ENCODE measurements around the gene GPR37L1.

GPR37L1 gene

DNA sequence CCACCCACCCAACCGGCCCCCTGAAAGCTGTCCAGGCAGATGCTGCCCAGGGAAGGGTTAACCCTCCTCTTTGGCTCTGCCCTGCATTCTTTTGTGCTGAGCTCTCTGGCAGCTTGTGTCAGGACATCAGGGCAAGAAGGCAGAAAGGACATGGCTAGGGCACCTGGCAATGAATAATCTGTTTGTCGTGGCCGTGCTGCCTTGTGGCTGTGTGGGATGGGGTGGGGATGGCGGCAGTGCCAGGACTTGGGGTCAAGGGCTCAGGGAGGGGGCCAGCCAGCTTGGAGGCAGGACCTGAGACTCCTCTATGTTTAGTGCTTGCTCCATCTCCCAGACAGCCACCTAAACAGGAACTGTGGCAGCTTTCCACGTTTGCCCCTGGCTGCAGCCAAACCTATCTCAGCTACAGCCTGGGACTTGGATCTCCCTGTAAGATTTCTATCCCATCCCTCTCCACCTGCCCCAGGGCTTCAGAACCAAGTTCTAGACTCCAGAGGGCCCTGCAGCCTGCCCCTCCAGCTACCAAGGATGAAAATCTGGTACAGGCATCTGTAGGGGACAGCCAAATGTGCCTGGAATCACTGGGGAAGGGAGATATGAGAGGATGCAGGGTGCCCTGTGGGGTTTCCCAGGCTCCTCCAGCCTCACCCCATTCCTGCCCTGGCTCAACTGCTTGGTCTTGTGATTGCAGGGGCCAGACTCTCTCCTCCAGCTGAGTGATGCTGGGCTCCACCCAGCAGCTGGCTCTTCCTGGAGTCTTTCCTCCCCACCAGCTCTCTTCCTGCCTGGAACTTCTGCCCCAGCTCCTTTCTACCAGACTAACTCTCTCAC, 9.6 kb upstream of the GPR37L1 start:
- no peak overlapping the region for H3K27ac ChIP-seq (ENCODE audit: low read depth, low read length)
- no peaks in the 10 kb centered on the region for H3K27me3 ChIP-seq (ENCODE audit: low read length)
- H3K9me2 ChIP-seq (replicated peaks; ENCODE audit: insufficient read depth, low read length) = no peaks in the 10 kb centered on the region
- H3K79me2 ChIP-seq (ENCODE audit: insufficient read depth, low read length) = no peaks in the 10 kb centered on the region
- no peak overlapping the region for H3K9ac ChIP-seq (ENCODE audit: low read length)
- H3K36me3 ChIP-seq (ENCODE audit: low read length) = no peaks in the 10 kb centered on the region
- H3K4me2 ChIP-seq (ENCODE audit: low read depth, low read length, poor library complexity, severe bottlenecking) = no peak overlapping the region
- H3K9me3 ChIP-seq (ENCODE audit: insufficient read depth, low read length) = no peaks in the 10 kb centered on the region
- H3F3A ChIP-seq (ENCODE audit: insufficient read depth) = no peaks in the 10 kb centered on the region
- H2AFZ ChIP-seq (ENCODE audit: low read depth, low read length, severe bottlenecking) = no peak overlapping the region
- TF ChIP-seq EZH2phosphoT487 (conservative IDR thresholded peaks at IDR 0.05; ENCODE audit: low read length) = no peak
- TF ChIP-seq, protein P1, sequence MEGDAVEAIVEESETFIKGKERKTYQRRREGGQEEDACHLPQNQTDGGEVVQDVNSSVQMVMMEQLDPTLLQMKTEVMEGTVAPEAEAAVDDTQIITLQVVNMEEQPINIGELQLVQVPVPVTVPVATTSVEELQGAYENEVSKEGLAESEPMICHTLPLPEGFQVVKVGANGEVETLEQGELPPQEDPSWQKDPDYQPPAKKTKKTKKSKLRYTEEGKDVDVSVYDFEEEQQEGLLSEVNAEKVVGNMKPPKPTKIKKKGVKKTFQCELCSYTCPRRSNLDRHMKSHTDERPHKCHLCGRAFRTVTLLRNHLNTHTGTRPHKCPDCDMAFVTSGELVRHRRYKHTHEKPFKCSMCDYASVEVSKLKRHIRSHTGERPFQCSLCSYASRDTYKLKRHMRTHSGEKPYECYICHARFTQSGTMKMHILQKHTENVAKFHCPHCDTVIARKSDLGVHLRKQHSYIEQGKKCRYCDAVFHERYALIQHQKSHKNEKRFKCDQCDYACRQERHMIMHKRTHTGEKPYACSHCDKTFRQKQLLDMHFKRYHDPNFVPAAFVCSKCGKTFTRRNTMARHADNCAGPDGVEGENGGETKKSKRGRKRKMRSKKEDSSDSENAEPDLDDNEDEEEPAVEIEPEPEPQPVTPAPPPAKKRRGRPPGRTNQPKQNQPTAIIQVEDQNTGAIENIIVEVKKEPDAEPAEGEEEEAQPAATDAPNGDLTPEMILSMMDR (IDR thresholded peaks at IDR 0.05; ENCODE audit: insufficient read depth, low read length, poor library complexity, severe bottlenecking) = no peak
- H4K20me1 ChIP-seq (ENCODE audit: low read depth, low read length) = no peaks in the 10 kb centered on the region
- H3K4me3 ChIP-seq (ENCODE audit: insufficient read depth, low read length, poor library complexity, severe bottlenecking) = no peak overlapping the region

DNA sequence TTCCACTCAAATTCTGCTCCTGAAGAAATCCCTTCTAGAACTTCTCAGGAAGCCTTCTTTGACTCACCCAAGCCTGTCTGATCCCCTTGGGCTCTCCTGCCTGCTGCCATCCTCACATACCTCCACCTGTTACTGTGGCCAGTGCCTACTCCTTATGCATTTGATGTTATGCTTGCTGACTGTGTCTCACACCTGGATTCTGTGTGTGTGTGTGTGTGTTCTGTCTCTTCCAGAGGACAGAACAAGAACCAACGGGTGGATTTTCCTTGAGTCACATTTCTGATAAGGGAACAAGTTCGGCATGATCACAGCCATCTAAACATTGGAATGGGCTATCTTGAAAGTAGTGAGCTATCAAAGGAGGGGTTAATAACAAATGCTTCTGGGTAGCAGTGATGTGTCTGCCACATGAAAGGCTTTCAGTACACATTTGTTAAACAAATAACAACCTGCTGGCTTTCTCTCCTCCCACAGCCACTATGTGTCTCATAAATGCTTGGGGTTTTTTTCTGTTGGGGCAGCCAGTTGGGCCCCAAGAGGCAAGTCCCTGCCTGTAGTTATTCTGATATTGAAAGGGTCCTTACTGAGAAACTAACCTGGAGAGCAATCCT, 8.9 kb upstream of the GPR37L1 start:
- Histone ChIP-seq H2AFZ (ENCODE audit: low read depth, low read length, severe bottlenecking) (no peak overlapping the region), H3K27me3 (ENCODE audit: low read length) (no peaks in the 10 kb centered on the region), H3F3A (ENCODE audit: insufficient read depth) (no peaks in the 10 kb centered on the region)

DNA sequence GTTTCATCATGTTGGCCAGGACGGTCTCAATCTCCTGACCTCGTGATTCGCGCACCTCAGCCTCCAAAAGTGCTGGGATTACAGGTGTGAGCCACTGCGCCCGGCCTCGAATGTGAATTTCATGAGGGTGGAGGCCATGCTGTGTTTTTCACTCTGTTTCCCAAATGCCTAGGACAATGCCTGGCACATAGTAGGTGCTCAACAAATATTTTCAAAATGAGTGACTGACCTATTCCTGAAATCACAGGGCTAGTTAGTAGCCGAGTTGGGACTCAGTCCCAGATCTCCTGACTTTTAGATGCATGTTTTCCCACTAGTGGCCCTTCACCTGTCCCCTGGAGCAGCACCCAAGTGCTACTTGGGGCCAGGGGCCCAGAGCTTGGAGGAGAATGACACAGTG, 6.4 kb upstream of the GPR37L1 start:
- H3K27ac ChIP-seq (ENCODE audit: low read depth, low read length) = no peak overlapping the region
- H3K79me2 ChIP-seq (ENCODE audit: insufficient read depth, low read length) = no peaks in the 10 kb centered on the region
- H2AFZ ChIP-seq (ENCODE audit: low read depth, low read length, severe bottlenecking) = no peak overlapping the region
- H3F3A ChIP-seq (ENCODE audit: insufficient read depth) = no peaks in the 10 kb centered on the region
- no peaks in the 10 kb centered on the region for H3K36me3 ChIP-seq (ENCODE audit: low read length)
- H3K27me3 ChIP-seq (ENCODE audit: low read length) = no peaks in the 10 kb centered on the region
- TF ChIP-seq EZH2phosphoT487 (conservative IDR thresholded peaks at IDR 0.05; ENCODE audit: low read length) = no peak
- TF ChIP-seq, protein P1 (IDR thresholded peaks at IDR 0.05; ENCODE audit: insufficient read depth, low read length, poor library complexity, severe bottlenecking) = no peak
- H3K9me3 ChIP-seq (ENCODE audit: insufficient read depth, low read length) = no peaks in the 10 kb centered on the region
- H3K4me3 ChIP-seq (ENCODE audit: insufficient read depth, low read length, poor library complexity, severe bottlenecking) = no peak overlapping the region
- no peak overlapping the region for H3K9ac ChIP-seq (ENCODE audit: low read length)
- H3K9me2 ChIP-seq (replicated peaks; ENCODE audit: insufficient read depth, low read length) = no peaks in the 10 kb centered on the region
- no peak overlapping the region for H3K4me2 ChIP-seq (ENCODE audit: low read depth, low read length, poor library complexity, severe bottlenecking)
- no peaks in the 10 kb centered on the region for H4K20me1 ChIP-seq (ENCODE audit: low read depth, low read length)

More for the DNA sequence above, 8.9 kb upstream of the GPR37L1 start:
- Histone ChIP-seq H3K9me3 (ENCODE audit: insufficient read depth, low read length) (no peaks in the 10 kb centered on the region), H3K4me3 (ENCODE audit: insufficient read depth, low read length, poor library complexity, severe bottlenecking) (no peak overlapping the region), H4K20me1 (ENCODE audit: low read depth, low read length) (no peaks in the 10 kb centered on the region), H3K9me2 (replicated peaks; ENCODE audit: insufficient read depth, low read length) (no peaks in the 10 kb centered on the region), H3K4me2 (ENCODE audit: low read depth, low read length, poor library complexity, severe bottlenecking) (no peak overlapping the region), H3K9ac (ENCODE audit: low read length) (no peak overlapping the region), H3K36me3 (ENCODE audit: low read length) (no peaks in the 10 kb centered on the region), H3K79me2 (ENCODE audit: insufficient read depth, low read length) (no peaks in the 10 kb centered on the region), H3K27ac (ENCODE audit: low read depth, low read length) (no peak overlapping the region)
- TF ChIP-seq EZH2phosphoT487 (conservative IDR thresholded peaks at IDR 0.05; ENCODE audit: low read length) = no peak
- TF ChIP-seq, protein P1 (IDR thresholded peaks at IDR 0.05; ENCODE audit: insufficient read depth, low read length, poor library complexity, severe bottlenecking) = no peak

Data from SU-DHL-6 (cell line).